Right ventricle myocardium superior (tissue), 1 donor: ENCODE data around the gene SLC4A1. TPM values are rescaled to one million over a fixed set of nuclear protein-coding genes. Genes with fewer than 3 reads are reported as not detected.

Experiments
- ATAC-seq: fragments of 200-7000 bp; cut with Tn5 transposase; one replicate; pipeline ENCODE4 v1.9.1; 2020; ENCODE audit warnings: mild to moderate bottlenecking; ENCODE audit not compliant: poor library complexity
- DNase-seq: peaks from one replicate; pipeline ENCODE4 v3.0.0-alpha.2; 2020
- intact Hi-C: fragments of 100-400 bp; cut with DNase I; formaldehyde crosslinking; loops from one replicate; pipeline ENCODE4 v1.11.2; 2022
- total RNA-seq: library from RNA; stranded (reverse); fragmentation: NEBNext Ultra II Directional; extraction: Animal tissue kit (Norgen Biotek cat#: 25700); gene quantifications from one replicate; pipeline ENCODE4 v1.2.1, GENCODE V29; 2021
- donor health status: DM: no; HTN: yes; CAD: no; lungs with severe emphysema.

SLC4A1 gene
- total RNA-seq, 1 donor from 2014 or later = 0.30 TPM

DNA sequence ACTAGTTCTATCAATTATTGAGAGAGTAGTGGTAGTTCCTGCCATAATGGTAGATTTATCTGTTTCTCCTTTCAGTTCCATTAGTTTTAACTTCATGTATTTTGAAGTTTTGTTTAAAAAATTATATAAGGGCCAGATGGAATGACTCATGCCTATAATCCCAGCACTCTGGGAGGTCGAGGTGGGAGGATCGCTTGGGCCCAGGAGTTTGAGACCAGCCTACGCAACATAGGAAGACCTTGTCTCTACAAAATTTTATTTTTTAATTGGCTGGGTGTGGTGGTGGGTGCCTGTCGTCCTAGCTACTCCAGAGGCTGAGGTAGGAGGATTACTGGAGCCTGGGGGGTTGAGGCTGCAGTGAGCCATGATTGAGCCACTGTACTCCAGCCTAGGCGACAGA, 34.4 kb downstream of the SLC4A1 start:
- intact Hi-C loops = no loop called here
- ATAC-seq (no peak), DNase-seq (no peak)

DNA sequence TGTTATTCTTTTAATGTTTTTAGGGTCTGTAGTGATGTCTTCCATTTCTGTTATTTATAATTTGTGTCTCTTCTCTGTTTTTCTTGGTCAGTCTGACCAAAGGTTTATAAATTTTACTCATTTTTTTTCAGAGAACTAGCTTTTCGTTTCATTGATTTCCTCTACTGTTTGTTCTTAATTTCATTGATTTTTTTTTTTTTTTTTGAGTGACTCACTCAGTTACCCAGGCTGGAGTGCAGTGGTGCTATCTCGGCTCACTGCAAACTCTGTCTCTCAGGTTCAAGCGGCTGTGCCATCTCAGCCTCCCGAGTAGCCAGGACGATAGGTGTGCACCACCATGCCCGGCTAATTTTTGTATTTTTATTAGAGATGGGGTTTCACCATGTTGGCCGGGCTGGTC, 35.9 kb downstream of the SLC4A1 start:
- intact Hi-C loops = no loop called here
- no peak for DNase-seq
- no peak for ATAC-seq

DNA sequence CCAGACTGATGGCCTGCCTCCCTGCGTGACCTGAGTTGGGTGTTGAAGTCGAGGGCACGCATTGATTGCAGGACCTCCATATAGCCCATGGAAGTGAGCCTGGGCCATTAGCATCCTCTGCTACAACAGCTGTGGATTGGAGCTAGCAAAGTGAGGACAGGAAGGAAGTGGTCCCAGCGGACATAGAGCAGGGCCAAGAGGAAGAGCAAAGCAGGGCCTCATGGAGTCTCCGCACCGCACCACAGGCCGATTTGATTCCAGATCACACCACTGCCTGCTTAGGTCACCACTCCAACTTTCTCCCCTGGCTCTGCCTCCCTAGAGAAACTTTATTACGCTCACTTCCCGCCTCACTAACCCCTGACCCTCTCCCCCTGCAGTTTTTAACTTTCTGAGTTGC, 37.8 kb downstream of the SLC4A1 start:
- peak; percentile 39 for ATAC-seq
- no peak for DNase-seq
- intact Hi-C loops = no loop called here

DNA sequence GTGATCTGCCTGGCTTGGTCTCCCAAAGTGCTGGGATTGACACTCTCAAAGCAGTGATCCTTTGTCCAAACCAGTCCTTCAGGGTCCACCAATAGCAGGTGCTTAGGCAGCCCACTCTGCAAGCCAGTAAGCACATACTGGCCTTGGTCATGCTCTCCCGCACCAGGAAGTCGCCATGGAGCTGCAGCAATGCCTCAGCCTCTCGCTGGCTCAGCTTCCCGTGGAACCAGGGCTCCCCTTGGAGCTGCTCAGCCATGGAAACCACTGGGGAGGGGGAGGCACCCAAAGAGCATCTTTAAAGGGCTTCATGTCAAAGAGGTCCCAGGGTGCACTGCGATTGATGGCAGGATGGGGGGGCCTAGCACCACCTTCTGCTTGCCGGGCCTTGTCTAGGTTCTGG, 38.8 kb downstream of the SLC4A1 start:
- DNase-seq (no peak), ATAC-seq (no peak)
- intact Hi-C loops = no loop called here

DNA sequence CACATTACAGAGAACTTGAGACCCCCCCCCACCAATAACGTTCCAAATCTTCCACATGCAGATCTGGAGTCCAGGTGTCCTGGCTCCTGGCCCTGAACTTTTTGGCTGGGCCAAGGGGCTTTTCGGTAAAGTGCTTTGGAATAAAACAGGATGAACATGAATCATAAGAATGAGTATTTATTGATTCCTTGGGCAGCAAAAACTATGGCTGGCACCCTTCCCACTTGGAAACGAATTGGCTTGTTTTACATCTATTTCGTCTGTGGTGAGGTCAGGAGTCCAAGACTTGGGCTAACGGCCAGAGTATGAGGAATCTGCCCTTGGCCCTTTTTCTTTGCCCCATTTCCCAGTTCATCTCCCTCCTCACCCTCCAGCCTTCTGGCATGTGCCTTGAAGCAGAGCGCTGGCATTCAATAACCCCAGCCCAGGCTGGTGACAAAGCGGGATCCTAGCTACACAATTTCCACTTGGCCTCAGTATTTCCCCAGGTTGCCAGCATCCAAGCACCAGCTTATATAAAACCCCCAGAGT, 44.3 kb downstream of the SLC4A1 start:
- ATAC-seq = no peak
- intact Hi-C loops = no loop called here
- DNase-seq = no peak

DNA sequence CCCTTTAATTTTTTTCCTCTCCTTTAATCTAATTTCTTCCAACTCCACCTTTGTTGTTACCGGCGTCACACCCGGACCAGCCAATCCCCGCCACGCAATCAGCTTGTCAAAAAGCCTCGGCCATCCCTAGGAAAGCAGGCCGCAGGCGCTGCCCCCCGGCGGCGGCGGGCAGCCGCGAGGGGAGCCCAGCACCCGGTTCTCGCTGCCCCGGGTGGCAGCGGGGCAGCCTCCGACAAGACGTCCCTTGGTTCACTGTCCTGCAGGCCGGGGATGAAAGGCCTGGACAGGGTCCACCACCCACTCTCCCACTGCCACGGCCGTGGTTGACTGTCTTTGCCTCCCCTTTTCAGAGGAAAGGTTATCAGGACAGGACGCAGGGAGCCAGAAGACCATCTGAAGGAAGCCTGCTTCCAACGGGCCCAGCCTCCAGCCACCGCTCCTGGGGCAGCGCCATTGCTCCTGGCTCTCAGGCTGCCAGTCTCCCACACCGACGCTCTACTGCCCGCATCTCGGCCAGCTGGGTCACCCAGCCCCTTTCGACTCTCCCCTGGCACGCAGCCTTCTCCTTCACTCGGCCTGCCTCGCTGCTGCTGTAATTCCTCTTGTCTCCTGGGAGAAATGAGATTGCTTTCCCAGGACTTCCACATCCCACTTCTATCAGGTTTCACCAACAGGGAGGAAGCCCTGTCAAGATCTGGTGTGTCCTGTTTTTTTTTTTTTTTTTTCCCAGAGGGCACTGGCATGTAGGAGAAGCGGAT, 45.6 kb downstream of the SLC4A1 start:
- peak; percentile 61 for ATAC-seq
- DNase-seq = peak; percentile 86
- intact Hi-C loops = no loop called here

DNA sequence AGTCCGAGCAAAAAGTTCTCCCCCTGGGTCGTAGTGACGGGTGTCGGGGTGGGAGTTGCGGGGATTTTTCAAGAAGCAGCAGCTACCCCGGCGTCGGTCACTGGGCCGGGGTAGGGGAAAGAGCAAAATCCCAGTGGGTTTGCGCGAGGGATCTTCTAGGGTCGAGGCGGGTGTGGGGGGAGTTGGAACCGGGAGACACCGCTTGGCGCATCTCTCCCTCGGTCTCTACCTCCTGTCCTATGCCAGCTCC, 46.1 kb downstream of the SLC4A1 start:
- DNase-seq (no peak), ATAC-seq (no peak)
- intact Hi-C loops = no loop called here

DNA sequence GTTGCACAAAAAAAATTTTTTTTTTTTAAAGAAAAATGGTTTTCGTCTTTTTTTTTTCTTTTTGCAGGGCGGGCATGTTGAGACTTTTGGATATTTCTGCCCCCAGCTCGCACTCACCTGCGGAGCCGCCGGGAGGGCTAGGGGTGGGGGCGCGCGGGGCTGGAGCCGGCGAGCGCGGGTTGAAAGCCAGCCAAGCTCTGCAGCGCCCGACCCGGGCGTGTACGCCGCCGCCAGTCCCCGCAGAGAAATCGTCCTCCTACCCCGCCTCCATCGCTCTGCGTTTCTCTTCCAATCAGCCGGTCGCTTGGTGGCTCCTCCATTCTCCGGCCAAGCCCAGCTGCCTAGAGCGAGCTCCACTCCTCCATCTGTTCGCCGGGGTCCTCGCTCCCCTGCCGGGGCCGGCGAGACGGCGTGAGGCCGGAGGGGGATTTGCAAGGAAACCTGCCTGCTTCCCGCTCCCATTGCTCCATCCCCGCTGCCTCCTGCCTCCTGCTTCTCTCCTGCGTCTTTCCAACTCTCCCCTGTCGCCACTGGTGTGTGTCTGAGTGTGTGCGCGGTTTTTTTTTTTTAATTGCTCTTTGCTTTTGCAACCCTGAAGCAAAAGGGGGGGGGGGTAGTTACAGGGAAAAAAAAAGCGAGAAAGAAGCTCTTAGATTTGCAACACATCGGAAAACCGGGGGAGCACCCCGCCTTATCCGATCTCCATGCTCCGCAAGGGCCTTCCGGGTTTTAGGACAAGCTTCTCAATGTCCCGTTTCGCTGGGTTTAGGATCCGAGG, 46.7 kb downstream of the SLC4A1 start:
- peak; percentile 90 for DNase-seq
- peak; percentile 64 for ATAC-seq
- intact Hi-C loops = no loop called here

DNA sequence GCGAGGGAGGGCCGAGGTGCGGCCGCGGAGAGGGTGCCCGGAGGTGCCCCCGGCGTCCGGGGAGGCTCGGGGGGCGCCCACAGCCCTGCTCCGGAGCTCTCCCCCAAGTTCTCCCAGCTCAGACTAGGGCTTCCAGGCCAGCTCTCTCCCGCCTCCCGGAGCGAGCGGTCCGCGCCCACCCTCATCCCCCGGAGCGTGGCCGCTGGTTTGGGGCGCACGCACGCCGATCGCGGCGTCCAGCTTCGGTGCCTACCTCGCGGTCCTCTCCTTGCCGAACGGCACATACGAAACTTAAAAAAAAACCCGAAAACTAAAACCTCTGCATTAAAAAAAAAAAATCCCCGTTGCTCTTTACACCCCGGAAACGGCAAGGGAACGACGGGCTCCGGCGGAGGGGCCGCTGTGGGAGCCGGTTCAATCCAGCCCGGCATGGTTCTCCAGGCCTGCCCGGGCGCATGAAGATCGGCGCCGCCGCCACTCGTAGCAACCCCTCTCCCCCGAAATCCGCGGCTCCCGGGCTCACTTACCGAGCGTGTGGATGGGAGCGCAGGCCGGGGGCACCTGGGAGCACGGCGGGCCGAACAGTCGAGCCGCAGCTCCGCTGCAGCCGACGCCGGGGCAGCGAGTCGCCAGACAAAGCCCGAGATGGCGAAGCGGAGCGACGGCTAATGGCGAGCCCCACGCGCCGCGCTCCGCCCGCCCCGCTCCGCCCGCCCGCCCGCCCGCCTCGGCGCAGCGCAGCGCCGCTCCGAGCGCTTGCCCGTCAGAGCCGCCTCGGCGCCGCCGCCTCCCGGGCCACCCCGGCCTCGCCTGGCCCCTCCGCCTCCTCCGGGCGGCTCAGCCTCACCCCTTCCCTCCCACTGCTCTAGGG, 47.5 kb downstream of the SLC4A1 start:
- intact Hi-C loops = no loop called here

DNA sequence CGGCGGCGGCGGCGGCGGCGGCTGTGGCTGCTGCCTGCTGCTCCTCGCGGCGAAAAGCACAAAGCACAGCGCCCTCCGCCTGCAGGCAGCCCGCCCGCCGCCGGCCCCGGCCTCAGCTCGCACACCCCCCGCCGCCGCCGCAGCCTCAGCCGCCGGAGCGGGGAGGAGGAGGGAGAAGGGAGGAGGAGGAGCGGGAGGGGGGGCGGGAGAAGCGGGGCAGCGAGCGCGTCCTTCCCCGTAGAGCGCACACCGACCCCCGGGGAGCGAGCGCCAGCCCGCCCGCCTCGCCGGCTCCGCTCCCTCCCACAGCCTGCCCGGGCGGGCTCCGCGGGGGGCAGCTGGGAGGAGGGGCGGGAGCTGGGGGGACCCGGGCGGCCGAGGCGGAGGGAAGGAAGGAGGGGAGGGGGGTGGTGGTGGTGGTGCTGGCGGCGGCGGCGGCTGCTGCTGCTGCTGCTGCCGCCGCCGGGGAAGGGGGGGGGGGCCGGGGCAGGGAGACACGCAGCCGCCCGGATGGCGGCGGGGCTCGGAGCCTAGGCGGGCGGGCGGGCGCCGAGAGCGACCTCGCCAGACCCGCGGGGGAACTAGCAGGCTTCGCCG, 48.2 kb downstream of the SLC4A1 start, which contains the start of gene UBTF:
TSS of gene UBTF (minus strand) at position 60 of the 597 bp plus-strand sequence. CDS start 1,446 bp downstream, outside the sequence.
- DNase-seq (peak; percentile 79), ATAC-seq (peak; percentile 17)
- intact Hi-C loops = no loop called here

More for the DNA sequence above, 47.5 kb downstream of the SLC4A1 start:
- peak; percentile 66 for DNase-seq
- peak; percentile 34 for ATAC-seq

DNA sequence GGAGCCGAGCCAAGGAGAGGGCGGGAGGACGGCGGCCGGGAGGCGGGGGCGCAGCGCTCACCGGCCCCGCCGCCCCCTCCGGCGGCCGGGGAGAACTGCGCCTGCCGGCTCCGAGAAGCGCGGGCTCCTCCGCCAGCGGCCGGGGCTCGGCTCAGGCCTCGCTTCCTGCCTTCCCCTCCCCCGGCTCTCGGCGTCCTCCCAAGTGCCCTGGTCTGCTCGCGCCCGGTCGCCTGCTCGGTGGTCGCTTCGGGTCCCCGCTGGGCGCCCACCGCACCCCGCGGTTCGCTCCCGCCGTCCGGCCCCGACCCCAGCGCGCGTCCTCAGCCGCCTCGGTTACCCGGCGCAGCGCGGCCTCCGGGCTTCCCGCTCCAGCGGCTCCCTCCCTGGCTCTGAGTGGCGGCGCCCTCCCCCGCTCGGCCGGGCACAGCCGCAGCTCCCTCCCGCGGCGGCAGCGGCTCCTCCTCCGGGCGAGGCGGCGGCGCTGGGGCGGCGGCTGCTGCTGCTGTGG, 48.8 kb downstream of the SLC4A1 start:
- intact Hi-C loops = no loop called here
- ATAC-seq = peak; percentile 21
- DNase-seq = no peak

DNA sequence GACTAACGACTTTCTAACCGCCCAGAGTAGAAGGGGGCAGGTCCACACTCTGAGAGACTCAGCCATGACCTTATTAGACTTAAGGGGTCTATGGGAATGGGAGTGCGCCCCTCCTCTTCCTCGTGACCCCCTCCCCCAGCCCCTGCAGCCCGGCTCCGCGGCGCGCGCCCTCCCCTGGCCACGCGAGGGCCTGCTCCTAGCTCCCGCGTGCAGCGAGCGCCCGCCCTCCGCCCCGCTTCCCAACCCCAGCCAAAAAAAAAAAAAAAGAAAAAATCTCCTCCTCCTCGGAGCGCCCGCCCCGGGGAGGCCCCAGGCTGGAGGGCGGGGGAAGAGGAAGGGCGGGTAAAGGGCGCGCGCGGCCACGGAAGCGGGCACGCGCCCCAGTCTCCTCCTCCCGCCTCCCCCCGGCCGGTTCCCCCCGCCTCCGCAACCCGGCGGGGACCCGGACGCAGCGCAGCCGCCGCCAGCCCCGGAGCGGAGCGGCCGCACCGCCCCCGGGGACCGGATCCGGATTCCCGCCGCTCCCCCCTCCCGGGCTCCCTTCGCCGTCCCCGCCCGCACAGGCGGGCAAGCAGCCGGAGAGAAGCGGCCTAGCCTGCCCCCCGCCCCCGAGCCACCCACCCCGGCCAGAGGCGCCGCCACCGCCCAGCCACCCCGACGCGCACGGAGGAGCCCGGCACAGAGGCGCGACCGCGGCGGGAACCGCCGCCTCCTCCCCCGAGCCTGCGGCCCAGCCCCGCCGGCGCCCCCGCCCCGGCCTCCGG, 49.4 kb downstream of the SLC4A1 start:
- peak; percentile 92 for DNase-seq
- peak; percentile 65 for ATAC-seq
- intact Hi-C loops = no loop called here

DNA sequence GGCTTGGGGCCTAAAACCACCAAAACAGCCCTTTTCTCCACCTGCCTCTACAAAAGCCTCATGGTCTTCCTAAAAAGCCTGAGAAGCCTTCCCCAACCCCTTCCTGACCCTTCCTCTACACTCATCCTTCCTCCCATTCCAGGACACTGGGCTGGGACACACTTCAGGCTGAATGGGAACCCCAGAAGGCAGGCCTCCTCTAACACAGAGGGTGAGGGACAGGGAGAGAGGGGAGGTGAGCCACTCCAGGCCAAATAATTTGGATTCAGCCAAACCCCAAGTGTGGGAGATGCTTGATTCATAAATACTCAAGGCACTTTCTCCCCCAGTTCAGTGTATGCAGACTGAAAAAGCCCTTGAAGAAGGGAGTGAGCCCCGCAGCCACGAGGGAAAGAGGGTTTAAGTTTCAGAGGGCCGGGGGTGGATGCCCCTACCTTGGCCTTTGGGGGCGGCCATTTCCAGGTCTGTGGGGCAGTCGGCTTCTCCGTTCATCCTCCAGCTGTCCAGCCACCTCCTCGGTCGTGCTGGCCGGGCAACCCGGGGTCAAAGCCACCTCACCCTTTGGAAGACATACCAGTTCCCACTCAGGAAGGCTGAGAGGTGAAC, 50.1 kb downstream of the SLC4A1 start:
- ATAC-seq = no peak
- no peak for DNase-seq
- intact Hi-C loops = no loop called here

DNA sequence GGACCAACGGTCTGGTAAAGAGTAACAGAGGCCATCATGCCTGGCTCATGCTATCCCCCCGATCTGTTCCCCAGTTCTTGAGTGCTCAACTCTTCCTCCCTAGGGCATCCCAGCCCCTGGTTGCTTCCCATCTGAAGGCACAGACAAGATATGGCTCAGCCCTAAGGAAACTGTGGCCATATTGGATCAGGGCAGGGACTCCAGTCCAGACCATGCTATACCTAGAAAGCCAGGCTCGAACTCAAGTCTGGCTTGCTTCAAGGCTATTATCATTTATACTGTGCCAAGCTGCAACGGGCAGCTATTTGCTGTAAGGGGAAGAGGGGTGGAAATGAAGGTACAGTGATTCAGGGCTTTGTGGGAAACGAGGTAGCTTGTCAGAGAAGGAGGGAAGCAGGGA, 51.2 kb downstream of the SLC4A1 start:
- intact Hi-C loops = no loop called here
- DNase-seq = no peak
- no peak for ATAC-seq

DNA sequence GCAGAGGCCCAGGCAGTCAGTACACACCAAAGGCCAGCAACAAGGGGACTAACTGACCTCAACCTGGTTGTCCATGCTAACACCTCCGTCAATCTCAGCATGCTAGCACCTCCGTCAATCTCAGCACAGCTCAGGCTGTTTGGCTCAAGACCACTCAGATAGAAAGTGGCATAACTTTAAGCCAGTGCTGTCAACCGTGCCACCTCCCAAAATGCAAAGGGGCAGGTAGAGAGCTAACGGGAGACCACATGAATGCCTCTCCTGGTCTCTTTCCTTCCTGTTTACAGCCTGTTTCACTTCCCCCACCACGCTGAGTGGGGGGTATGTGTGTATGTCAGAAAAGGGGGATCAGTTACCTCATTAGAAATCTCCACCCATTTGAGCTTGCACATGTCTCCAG, 51.8 kb downstream of the SLC4A1 start:
- DNase-seq = no peak
- intact Hi-C loops = no loop called here

DNA sequence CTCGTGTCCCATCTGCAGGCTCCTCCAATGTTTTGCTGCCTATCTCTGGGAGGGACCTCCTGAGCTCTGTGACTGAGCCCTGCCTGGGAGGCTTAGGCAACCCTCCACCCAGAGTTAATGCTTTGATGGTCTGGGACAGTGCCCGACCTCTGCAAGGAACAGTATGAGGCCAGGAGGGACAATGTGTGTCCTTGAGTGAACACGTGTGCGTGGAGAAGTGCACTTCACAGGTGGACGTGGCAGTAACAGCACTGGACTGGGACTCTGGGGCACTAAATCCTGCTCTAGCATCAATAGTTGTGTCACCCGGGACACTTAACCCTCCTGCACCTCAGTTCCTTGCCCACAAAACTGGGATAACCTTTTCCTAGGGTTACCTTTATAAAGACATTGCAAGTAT, 53.0 kb downstream of the SLC4A1 start:
- no peak for DNase-seq
- ATAC-seq = no peak
- intact Hi-C loops = loop anchor here (2.0 kb wide), 1 partner anchor 110 kb away; the partner anchor contains the start of gene SLC25A39

More for the DNA sequence above, 51.8 kb downstream of the SLC4A1 start:
- no peak for ATAC-seq

DNA sequence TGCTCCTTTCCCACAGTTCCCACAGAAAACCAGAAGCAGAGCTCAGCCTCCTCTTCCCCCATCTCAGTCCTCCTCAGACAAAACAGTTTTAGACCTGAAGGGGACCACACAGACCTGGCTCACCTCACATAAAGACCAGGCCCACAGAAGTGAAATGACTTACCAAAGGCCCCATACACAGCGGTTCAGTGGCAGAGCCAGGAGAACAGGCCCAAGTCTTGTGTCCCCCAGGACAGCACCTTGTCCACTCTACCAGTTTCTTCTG, 53.8 kb downstream of the SLC4A1 start:
- intact Hi-C loops = loop anchor here (2.0 kb wide), 1 partner anchor 111 kb away; the partner anchor contains the start of gene SLC25A39
- no peak for DNase-seq
- ATAC-seq = no peak
